Brain microvascular endothelial cell (primary cell): ENCODE results near the gene CACNA1B.

Experiments used
- DNase-seq: peaks from one replicate; pipeline ENCODE4 v3.0.0-alpha.2; 2020
- H3K27ac ChIP-seq: fragments of 250-450 bp; sonication (Bioruptor Pico); 2 replicates; pipeline ENCODE4 v1.5.1; 2020; ENCODE audit warnings: mild to moderate bottlenecking, moderate library complexity
- H3K27me3 ChIP-seq: fragments of 250-450 bp; sonication (Bioruptor Pico); replicated peaks from 2 replicates; pipeline ENCODE4 v1.5.1; 2020; ENCODE audit warnings: mild to moderate bottlenecking
- H3K36me3 ChIP-seq: fragments of 250-450 bp; sonication (Bioruptor Pico); replicated peaks from 2 replicates; pipeline ENCODE4 v1.5.1; 2020; ENCODE audit warnings: mild to moderate bottlenecking
- H3K4me3 ChIP-seq: 2 replicates; pipeline ENCODE4 v1.5.1; 2011; ENCODE audit warnings: low read depth, mild to moderate bottlenecking, control low read depth, low read length, moderate library complexity
- in situ Hi-C: cut with HindIII; loops from 2 replicates; pipeline ENCODE4 v1.10.0; 2017; ENCODE audit warnings: low sequenced_read_pairs, low pct_ligation_motif_present
- TF ChIP-seq, protein P1 (sequence below): IDR thresholded peaks from 2 replicates; pipeline ENCODE4 v1.5.1; 2011; ENCODE audit warnings: low read depth, mild to moderate bottlenecking, moderate library complexity, low read length, control low read depth, inconsistent platforms; ENCODE audit errors: missing control alignments

CACNA1B gene

DNA sequence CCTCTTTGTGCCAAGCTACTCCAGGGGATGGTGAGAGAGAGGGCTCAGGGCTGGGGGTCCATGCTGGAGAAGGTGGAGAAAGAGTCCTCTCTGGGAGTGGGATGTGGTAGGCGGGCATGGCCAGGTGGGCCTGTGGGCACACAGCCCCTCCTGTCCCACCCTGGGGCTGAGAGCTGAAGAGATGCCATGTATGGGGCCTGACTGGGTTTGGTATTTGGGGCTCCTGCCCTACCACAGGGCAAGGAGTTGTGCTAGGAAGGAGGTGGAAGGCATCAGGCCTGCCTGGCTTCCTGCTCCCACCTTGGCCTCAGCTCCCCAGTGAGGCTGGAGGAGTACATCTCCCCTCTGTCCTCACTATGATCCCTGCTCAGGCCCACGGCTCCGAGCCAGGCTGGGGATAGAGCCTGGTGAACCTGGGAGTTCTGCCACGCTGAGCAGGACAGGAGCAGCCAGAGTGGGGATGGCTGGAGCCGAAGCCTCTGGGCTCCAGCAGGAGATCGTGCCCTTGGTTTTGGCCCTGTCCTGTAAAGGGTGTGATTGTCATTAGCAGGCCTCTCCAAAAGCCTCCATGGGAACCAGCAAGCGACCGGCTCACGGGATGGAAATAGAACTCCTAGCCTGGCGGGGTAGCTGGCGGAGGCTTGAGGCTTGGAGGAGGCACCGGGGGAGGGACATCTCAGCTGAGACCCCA, 75.5 kb downstream of the CACNA1B start:
- no peak for DNase-seq
- H3K27ac ChIP-seq = no peak overlapping the region
- H3K36me3 ChIP-seq = no peaks in the 10 kb centered on the region
- no peaks in the 10 kb centered on the region for H3K27me3 ChIP-seq
- no peak overlapping the region for H3K4me3 ChIP-seq
- in situ Hi-C loops = no loop called here
- TF ChIP-seq, protein P1, sequence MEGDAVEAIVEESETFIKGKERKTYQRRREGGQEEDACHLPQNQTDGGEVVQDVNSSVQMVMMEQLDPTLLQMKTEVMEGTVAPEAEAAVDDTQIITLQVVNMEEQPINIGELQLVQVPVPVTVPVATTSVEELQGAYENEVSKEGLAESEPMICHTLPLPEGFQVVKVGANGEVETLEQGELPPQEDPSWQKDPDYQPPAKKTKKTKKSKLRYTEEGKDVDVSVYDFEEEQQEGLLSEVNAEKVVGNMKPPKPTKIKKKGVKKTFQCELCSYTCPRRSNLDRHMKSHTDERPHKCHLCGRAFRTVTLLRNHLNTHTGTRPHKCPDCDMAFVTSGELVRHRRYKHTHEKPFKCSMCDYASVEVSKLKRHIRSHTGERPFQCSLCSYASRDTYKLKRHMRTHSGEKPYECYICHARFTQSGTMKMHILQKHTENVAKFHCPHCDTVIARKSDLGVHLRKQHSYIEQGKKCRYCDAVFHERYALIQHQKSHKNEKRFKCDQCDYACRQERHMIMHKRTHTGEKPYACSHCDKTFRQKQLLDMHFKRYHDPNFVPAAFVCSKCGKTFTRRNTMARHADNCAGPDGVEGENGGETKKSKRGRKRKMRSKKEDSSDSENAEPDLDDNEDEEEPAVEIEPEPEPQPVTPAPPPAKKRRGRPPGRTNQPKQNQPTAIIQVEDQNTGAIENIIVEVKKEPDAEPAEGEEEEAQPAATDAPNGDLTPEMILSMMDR = no peak

DNA sequence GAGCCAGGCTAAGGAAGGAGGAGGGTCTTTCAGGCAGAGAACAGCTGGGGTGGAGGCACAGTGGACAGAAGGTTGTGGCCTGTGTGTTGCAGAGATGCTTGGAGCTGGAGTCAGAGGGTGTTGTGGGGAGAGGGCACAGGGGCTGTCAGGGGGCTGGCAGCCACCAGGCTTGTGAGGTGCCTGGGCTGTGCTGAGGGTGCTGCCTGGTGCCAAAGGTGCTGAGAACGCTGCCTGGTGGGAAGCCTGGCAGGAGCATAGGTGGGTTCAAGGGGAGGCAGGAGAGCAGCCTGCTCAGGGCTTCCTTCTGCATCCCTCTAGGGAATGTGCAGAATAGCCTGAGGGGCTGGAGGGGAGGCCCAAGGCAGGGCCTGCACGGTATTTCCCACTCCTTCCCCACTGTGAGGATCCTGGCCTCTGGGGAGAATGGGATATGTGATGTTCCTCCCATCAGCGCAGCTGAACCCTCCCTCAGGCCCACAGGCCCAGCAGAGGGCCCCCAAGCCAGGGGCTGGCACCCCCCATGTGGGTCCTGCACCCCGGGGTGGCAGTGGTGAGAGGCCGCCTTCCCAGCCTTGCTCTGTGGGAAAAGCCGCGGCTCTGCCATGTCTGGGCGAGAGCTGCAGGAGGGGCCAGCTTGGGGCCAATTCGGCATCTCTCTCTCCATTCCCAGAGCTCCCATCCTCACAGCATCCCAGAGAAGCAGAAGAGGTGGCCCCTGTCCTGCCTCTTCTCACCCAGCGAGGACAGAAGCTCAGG, 76.3 kb downstream of the CACNA1B start:
- DNase-seq = no peak
- no peak overlapping the region for H3K4me3 ChIP-seq
- H3K36me3 ChIP-seq = no peaks in the 10 kb centered on the region
- no peaks in the 10 kb centered on the region for H3K27me3 ChIP-seq
- in situ Hi-C loops = no loop called here
- no peak overlapping the region for H3K27ac ChIP-seq
- TF ChIP-seq, protein P1 = no peak

DNA sequence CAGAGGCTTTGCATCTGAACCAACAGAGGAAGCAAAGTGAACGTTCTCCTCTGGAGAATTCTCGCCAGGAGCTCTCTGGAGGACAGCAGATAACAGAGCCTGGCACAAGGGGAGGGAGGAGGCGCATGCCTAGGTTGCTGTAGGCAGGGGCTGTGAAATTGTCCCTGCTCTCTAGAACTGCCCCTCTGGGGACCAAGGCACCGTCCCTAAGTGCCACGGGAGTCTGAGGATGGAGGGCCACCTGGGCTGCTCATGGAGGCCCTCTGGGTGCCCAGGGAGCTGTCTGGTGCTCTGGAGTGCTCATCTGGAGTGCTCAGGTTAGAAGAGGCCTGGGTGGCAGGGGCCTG, 77.6 kb downstream of the CACNA1B start:
- no peak for DNase-seq
- Histone ChIP-seq H3K27me3 (no peaks in the 10 kb centered on the region), H3K36me3 (no peaks in the 10 kb centered on the region), H3K27ac (no peak overlapping the region), H3K4me3 (no peak overlapping the region)
- in situ Hi-C loops = no loop called here
- TF ChIP-seq, protein P1 = no peak

DNA sequence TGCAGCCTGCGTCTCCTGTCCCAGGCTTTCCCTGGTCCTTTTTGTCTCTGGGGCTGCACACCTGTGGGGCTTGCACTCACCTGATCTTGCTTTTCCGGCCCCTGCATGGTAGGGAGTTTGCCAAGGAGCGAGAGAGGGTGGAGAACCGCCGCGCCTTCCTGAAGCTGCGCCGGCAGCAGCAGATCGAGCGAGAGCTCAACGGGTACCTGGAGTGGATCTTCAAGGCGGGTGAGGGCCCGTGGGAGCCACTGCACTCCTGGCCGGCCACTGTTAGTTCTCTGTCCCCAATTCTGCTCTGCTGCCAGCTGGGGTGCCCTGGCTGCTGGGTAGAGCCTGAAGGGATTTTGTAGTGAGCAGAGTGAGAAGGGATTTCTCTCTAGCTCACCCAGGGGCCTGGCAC, 78.0 kb downstream of the CACNA1B start:
- DNase-seq = no peak
- H3K27me3 ChIP-seq = no peaks in the 10 kb centered on the region
- H3K27ac ChIP-seq = no peak overlapping the region
- H3K36me3 ChIP-seq = no peaks in the 10 kb centered on the region
- no peak overlapping the region for H3K4me3 ChIP-seq
- in situ Hi-C loops = no loop called here
- TF ChIP-seq, protein P1 = no peak

DNA sequence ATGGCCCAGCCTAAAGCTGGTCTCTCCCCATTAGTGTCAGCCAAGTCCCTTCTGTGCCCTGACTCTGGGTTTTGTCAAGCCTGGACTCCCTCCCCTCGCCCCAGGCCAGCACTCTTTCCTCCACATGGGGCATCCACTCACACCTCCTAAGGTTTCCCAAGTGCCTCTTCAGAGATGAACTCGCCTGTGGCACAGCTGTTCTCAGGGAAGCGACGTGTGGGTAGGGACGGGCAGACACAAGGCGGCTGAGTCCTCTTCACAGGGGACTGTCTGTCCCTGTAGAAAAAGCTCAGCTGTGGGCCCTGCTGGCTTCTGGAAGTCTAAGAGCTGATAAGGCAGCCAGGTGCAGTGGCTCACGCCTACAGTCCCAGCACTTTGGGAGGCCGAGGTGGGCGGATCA, 78.5 kb downstream of the CACNA1B start:
- no peak overlapping the region for H3K4me3 ChIP-seq
- TF ChIP-seq, protein P1 = no peak
- no peak for DNase-seq
- H3K27ac ChIP-seq = no peak overlapping the region
- no peaks in the 10 kb centered on the region for H3K27me3 ChIP-seq
- in situ Hi-C loops = no loop called here
- no peaks in the 10 kb centered on the region for H3K36me3 ChIP-seq
